GM20000 (cell line): ENCODE data around the gene KLK2.

ENCODE experiments used
- DNase-seq: peaks from one replicate; pipeline ENCODE4 v3.0.0; 2012; ENCODE audit warnings: low spot score
- CTCF ChIP-seq: IDR thresholded peaks from 2 replicates; pipeline ENCODE4 v1.5.1; 2012; ENCODE audit warnings: mild to moderate bottlenecking, control low read depth; ENCODE audit errors: extremely low read depth, missing control alignments

Gene KLK2

DNA sequence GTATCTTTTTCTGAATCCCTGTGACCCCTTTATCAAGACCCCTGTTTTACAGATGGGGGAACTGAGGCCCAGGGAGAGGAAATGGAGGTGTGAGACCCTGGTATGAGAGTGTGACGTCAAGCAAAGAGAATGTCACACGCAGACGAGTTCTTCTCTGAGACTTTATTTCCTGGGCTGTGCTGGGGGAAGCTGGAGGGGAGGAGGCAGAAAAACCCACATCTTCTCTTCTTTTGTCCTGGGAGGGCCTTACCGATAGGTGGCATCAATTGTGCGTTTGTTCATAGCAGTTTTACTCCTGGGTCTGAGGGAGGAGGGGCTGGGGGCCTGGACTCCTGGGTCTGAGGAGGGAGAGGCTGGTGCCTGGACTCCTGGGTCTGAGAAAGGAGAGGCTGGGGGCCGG is 35.0 kb upstream of the KLK2 start:
- TF ChIP-seq CTCF = peak; percentile 46
- DNase-seq = peak; percentile 72

DNA sequence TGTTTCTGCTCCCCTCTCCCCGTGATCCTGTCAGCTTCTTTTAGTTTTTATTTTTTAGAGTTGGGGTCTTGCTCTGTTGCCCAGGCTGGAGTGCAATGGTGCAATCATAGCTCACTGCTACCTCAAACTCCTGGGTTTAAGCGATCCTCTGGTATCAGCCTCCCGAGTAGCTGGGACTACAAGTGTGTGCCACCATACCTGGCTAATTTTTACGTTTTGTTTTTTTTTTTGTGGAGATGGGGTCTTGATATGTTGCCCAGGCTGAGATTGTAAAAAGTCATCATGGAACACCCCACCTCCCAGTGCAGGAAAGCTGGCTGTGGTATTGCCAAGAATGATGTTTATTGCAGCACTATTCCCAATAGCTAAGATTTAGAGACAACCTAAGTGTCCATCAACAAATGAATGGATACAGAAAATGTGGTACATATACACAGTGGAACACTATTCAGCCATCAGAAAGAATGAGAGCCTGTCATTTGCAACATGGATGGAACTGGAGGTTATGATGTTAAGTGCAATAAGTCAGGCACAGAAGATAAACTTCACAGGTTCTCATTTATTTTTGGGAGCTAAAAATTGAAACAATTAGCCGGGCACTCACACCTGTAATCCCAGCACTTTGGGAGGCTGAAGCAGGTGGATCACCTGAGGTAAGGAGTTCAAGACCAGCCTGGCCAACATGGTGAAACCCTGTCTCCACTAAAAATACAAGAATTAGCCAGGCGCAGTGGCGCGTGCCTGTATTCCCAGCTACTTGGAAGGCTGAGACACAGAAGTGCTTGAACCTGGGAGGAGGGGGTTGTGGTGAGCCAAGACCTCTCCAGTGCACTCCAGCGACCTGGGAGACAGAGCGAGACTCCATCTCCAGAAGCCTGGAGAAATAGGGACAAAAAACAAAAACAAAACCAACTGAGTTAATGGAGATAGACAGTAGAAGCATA is 33.3 kb upstream of the KLK2 start:
- DNase-seq = no peak
- TF ChIP-seq CTCF = no peak

- TF ChIP-seq CTCF = no peak
- DNase-seq = no peak
Observed at GRCh38 chr19:50842130-50842529, 31.1 kb upstream of the KLK2 start.

DNA sequence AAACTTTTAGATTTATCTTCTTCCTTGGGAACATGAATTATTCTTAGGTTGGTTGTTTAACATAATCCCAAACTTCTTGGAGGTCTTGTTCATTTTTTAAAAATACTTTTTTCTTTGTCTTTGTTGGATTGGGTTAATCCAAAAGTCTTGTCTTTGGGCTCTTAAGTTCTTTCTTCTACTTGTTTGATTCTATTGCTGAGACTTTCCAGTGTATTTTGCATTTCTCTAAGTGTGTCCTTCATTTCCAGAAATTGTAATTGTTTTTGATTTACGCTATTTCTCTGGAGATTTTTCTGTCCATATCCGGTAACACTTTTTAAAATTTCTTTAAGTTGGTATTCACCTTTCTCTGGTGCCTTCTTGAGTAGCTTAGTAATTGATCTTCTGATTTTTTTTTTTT is 30.0 kb upstream of the KLK2 start:
- no peak for DNase-seq
- no peak for TF ChIP-seq CTCF

DNA sequence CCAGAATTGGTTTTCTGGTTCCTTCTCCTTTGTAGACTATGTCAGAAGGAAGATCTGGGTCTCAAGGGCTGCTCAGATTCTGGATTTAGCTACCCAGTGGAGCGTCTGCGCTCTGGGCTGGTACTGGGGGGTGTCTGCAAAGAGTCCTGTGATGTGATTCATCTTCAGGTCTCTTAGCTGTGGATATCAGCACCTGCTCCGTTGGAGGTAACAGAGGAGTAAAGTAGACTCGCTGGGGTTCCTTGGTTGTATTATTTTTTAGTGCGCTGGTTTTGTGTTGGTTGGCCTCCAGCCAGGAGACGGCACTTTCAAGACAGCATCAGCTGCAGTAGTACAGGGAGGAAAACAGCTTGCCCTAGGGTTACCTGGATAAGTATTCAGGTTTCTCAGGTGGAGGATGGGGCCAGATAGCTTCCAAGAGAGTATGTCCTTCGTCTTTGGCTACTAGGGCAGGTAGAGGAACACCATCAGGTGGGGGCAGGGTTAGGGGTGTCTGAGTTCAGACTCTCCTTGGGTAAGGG is 29.5 kb upstream of the KLK2 start:
- DNase-seq = no peak
- TF ChIP-seq CTCF = no peak

DNA sequence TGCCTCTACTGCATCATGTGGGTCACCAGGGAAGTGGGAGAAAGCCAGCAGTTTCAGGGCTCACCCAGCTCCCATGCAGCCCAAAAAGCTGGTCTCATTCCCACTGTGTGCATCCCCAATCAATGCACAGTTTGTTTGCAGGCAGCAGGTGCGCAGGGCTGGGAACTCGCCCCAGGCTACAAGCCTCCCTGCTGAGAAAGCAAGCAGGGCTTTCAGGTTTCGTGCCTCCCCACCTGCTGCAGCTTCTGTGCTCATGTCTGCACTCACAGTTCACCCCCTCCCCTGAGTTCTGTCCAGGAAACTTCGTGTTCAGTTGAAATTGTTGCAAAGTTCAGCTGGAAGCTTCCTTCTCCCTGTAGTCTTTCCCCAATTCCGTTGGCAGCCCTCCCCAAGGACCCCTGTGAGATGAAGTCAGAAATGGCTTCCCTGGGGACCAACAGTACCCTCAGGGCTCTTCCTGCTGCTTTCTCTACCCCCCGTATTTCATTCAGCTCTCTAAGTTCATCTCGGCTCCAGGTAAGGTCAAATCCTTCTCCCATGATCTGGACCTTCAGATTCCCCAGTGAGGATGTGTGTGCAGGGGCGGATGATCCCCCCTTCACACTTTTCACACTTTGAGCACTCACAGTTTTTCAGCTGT is 28.8 kb upstream of the KLK2 start:
- no peak for TF ChIP-seq CTCF
- DNase-seq = no peak

DNA sequence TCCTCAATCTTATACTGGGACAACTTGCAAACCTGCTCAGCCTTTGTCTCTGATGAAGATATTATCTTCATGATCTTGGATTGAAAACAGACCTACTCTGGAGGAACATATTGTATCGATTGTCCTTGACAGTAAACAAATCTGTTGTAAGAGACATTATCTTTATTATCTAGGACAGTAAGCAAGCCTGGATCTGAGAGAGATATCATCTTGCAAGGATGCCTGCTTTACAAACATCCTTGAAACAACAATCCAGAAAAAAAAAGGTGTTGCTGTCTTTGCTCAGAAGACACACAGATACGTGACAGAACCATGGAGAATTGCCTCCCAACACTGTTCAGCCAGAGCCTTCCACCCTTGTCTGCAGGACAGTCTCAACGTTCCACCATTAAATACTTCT is 22.5 kb upstream of the KLK2 start:
- no peak for DNase-seq
- no peak for TF ChIP-seq CTCF
